ENCODE measurements around the gene CREB5. TPM values are rescaled to one million over a fixed set of nuclear protein-coding genes. Genes with fewer than 3 reads are reported as not detected.

Gene CREB5
- total and polyA plus RNA-seq, 2 of the 13 experiments (the other 11 are each of a cell fraction or from before 2014, with no cell fraction given): 0.38 to 0.71 TPM

DNA sequence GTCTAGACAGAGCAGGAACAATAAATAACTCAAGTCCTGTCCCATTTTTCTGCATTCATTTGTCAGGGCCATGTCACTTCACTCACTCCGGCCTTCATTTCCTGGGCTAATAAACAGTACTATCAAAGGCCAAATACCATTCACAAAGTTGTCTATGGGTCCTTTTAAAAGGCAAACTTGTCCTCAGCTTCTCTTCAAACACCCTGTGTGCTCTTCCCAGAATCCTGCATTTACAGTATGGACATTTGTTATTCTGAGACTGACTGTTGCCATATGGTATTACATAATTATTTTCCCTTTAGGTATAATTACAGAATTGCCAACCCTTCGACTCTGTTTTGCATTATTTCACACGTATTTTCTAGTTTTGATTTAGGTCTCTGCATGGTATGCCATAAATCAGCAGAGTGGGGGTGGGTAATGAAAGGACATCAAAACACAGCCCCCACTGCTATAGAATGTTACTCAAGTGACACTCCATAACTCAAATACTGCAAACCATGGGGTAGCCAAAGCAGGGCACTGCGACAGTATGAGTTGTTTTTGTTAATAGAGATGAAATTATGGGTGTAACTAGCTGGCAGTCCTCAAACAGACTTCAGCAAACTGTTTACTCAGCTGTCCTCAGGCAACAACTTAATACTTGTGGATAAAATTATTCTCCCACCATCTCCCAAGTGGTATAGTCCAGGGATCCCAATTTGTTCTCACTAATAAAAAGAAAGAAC is 362.1 kb downstream of the CREB5 start:
- ChIA-PET CTCF (ENCODE audit: low intra/inter-chr PET ratio, low total read pairs) (no interaction called here), POLR2A (no interaction called here)
- ATAC-seq (no peak), DNase-seq (ENCODE audit: low spot score) (no peak), FAIRE-seq (no peak)
- Histone ChIP-seq H4K20me1 (ENCODE audit: insufficient read depth, low read length) (no peaks in the 10 kb centered on the region), H3K27ac (ENCODE audit: extremely low read length, insufficient read depth, low read length) (no peak overlapping the region), H3K27me3 (ENCODE audit: control insufficient read depth in 1 of 2, insufficient read depth in 2 of 2, low read length in 2 of 2) (peaks cover 0 to 21% of the 10 kb centered on the region in 2 experiments; a peak in 3 of 5 replicates), H3K4me1 (ENCODE audit: insufficient read depth, low read length) (no peaks in the 10 kb centered on the region), H2AFZ (ENCODE audit: low read length) (no peak overlapping the region), H3K4me3 (replicated peaks in 1 of 3; ENCODE audit: insufficient read depth in 1 of 3, low read depth in 2 of 3, low read length in 3 of 3) (no peak overlapping the region), H3K36me3 (replicated peaks in 1 of 2; ENCODE audit: control insufficient read depth in 1 of 2, insufficient read depth in 2 of 2, low read length in 2 of 2) (no peaks in the 10 kb centered on the region), H3K4me2 (ENCODE audit: low read depth, low read length) (no peak overlapping the region), H3K9ac (ENCODE audit: insufficient read depth, low read depth, low read length) (no peak overlapping the region), H3K9me3 (ENCODE audit: low read length) (no peaks in the 10 kb centered on the region), H3K79me2 (ENCODE audit: insufficient read depth, low read length) (no peaks in the 10 kb centered on the region)
- BruUV-seq (replicated peaks): no TSS peak
- TF ChIP-seq ZNF768 (CRISPR knock-in tag; IDR thresholded peaks at IDR 0.05) (no peak), FIP1L1 (IDR thresholded peaks at IDR 0.05; ENCODE audit: borderline replicate concordance, insufficient read depth, low read depth, low read length) (no peak), ZNF607 (CRISPR knock-in tag; IDR thresholded peaks at IDR 0.05; ENCODE audit: borderline replicate concordance) (no peak), TSC22D2 (CRISPR knock-in tag; IDR thresholded peaks at IDR 0.05; ENCODE audit: borderline replicate concordance) (no peak), ZNF292 (CRISPR knock-in tag; IDR thresholded peaks at IDR 0.05; ENCODE audit: borderline replicate concordance, low read depth) (no peak), AGO2 (optimal IDR thresholded peaks at IDR 0.05; ENCODE audit: low read depth, low read length) (no peak)
- TF ChIP-seq, protein P1, sequence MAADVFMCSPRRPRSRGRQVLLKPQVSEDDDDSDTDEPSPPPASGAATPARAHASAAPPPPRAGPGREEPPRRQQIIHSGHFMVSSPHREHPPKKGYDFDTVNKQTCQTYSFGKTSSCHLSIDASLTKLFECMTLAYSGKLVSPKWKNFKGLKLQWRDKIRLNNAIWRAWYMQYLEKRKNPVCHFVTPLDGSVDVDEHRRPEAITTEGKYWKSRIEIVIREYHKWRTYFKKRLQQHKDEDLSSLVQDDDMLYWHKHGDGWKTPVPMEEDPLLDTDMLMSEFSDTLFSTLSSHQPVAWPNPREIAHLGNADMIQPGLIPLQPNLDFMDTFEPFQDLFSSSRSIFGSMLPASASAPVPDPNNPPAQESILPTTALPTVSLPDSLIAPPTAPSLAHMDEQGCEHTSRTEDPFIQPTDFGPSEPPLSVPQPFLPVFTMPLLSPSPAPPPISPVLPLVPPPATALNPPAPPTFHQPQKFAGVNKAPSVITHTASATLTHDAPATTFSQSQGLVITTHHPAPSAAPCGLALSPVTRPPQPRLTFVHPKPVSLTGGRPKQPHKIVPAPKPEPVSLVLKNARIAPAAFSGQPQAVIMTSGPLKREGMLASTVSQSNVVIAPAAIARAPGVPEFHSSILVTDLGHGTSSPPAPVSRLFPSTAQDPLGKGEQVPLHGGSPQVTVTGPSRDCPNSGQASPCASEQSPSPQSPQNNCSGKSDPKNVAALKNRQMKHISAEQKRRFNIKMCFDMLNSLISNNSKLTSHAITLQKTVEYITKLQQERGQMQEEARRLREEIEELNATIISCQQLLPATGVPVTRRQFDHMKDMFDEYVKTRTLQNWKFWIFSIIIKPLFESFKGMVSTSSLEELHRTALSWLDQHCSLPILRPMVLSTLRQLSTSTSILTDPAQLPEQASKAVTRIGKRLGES (CRISPR knock-in tag; IDR thresholded peaks at IDR 0.05; ENCODE audit: borderline replicate concordance): no peak
- TF ChIP-seq, protein P2, sequence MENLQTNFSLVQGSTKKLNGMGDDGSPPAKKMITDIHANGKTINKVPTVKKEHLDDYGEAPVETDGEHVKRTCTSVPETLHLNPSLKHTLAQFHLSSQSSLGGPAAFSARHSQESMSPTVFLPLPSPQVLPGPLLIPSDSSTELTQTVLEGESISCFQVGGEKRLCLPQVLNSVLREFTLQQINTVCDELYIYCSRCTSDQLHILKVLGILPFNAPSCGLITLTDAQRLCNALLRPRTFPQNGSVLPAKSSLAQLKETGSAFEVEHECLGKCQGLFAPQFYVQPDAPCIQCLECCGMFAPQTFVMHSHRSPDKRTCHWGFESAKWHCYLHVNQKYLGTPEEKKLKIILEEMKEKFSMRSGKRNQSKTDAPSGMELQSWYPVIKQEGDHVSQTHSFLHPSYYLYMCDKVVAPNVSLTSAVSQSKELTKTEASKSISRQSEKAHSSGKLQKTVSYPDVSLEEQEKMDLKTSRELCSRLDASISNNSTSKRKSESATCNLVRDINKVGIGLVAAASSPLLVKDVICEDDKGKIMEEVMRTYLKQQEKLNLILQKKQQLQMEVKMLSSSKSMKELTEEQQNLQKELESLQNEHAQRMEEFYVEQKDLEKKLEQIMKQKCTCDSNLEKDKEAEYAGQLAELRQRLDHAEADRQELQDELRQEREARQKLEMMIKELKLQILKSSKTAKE (CRISPR knock-in tag; IDR thresholded peaks at IDR 0.05; ENCODE audit: borderline replicate concordance): no peak
- in situ Hi-C loops (cut with HindIII; ENCODE audit: extremely low pct_ligation_motif_present, low pct_unique_long_range_greater_than_20kb) (no loop called here), intact Hi-C loops (cut with micrococcal nuclease; ENCODE audit: unreplicated experiment) (no loop called here)
- WGBS (ENCODE audit: low lambda C conversion rate): 11% methylated on average over 4 of the region's 4 CpGs
